ENCODE data around the gene GOLGA6L10. TPM values are rescaled to one million over a fixed set of nuclear protein-coding genes. Genes with fewer than 3 reads are reported as not detected.
"Not testable (repeated sequence)": the region's sequence is repeated elsewhere in the genome, so short reads cannot be mapped to it uniquely, and the experiment has no call there.

Gene GOLGA6L10
- polyA plus RNA-seq, 3 donors = 0.12 TPM; not detected in 2

GRCh38 chr15:82338053-82338452, 11.2 kb downstream of the GOLGA6L10 start:
- H3K4me3 ChIP-seq (replicated peaks in 1 of 3; ENCODE audit: low read depth in 2 of 3, low read length in 3 of 3); intact Hi-C loops (cut with micrococcal nuclease); H3K9me3 ChIP-seq (replicated peaks in 1 of 2; ENCODE audit: control insufficient read depth in 1 of 2, insufficient read depth in 1 of 2, low read length in 2 of 2); H3K27me3 ChIP-seq (ENCODE audit: control insufficient read depth in 2 of 2, insufficient read depth in 2 of 2, low read length in 2 of 2); H3K4me3 Mint-ChIP-seq; H3K4me2 ChIP-seq (replicated peaks; ENCODE audit: extremely low read depth, low read length, poor library complexity, severe bottlenecking); H3K36me3 ChIP-seq (replicated peaks in 1 of 2; ENCODE audit: control insufficient read depth in 1 of 2, insufficient read depth in 2 of 2, low read length in 2 of 2); H3K27ac ChIP-seq (ENCODE audit: low read depth in 1 of 2, low read length in 2 of 2); H3K4me1 Mint-ChIP-seq; H3K27me3 Mint-ChIP-seq (ENCODE audit: low read depth in 3 of 3); H2AFZ ChIP-seq (ENCODE audit: insufficient read depth, low read depth, low read length, poor library complexity, severe bottlenecking); H3K9me3 Mint-ChIP-seq; H3K79me2 ChIP-seq (ENCODE audit: insufficient read depth, low read length); DNase-seq; H4K20me1 ChIP-seq (ENCODE audit: insufficient read depth, low read length); H3K4me1 ChIP-seq (ENCODE audit: control insufficient read depth in 1 of 2, insufficient read depth in 2 of 2, low read length in 2 of 2); H3K36me3 Mint-ChIP-seq; H3K27ac Mint-ChIP-seq; H3K9ac ChIP-seq (ENCODE audit: insufficient read depth, low read length, poor library complexity, severe bottlenecking): not testable (repeated sequence)
- no CpG with 5 or more reads among the region's 11 CpGs for WGBS (ENCODE audit: insufficient coverage)

- intact Hi-C loops (cut with micrococcal nuclease); H3K4me3 ChIP-seq (replicated peaks in 1 of 3; ENCODE audit: low read depth in 2 of 3, low read length in 3 of 3); H2AFZ ChIP-seq (ENCODE audit: insufficient read depth, low read depth, low read length, poor library complexity, severe bottlenecking); H3K36me3 ChIP-seq (replicated peaks in 1 of 2; ENCODE audit: control insufficient read depth in 1 of 2, insufficient read depth in 2 of 2, low read length in 2 of 2); H3K4me2 ChIP-seq (replicated peaks; ENCODE audit: extremely low read depth, low read length, poor library complexity, severe bottlenecking); DNase-seq; H3K27me3 Mint-ChIP-seq (ENCODE audit: low read depth in 3 of 3); H3K9ac ChIP-seq (ENCODE audit: insufficient read depth, low read length, poor library complexity, severe bottlenecking); H3K9me3 Mint-ChIP-seq; H3K27ac Mint-ChIP-seq; H3K27ac ChIP-seq (ENCODE audit: low read depth in 1 of 2, low read length in 2 of 2); H3K4me1 ChIP-seq (ENCODE audit: control insufficient read depth in 1 of 2, insufficient read depth in 2 of 2, low read length in 2 of 2); H3K27me3 ChIP-seq (ENCODE audit: control insufficient read depth in 2 of 2, insufficient read depth in 2 of 2, low read length in 2 of 2); H3K79me2 ChIP-seq (ENCODE audit: insufficient read depth, low read length); H3K9me3 ChIP-seq (replicated peaks in 1 of 2; ENCODE audit: control insufficient read depth in 1 of 2, insufficient read depth in 1 of 2, low read length in 2 of 2); H4K20me1 ChIP-seq (ENCODE audit: insufficient read depth, low read length); H3K36me3 Mint-ChIP-seq; H3K4me1 Mint-ChIP-seq; H3K4me3 Mint-ChIP-seq: not testable (repeated sequence)
- WGBS (ENCODE audit: insufficient coverage) = 95% methylated on average over 2 of the region's 5 CpGs
Observed at GRCh38 chr15:82337051-82337450, 12.2 kb downstream of the GOLGA6L10 start.

DNA sequence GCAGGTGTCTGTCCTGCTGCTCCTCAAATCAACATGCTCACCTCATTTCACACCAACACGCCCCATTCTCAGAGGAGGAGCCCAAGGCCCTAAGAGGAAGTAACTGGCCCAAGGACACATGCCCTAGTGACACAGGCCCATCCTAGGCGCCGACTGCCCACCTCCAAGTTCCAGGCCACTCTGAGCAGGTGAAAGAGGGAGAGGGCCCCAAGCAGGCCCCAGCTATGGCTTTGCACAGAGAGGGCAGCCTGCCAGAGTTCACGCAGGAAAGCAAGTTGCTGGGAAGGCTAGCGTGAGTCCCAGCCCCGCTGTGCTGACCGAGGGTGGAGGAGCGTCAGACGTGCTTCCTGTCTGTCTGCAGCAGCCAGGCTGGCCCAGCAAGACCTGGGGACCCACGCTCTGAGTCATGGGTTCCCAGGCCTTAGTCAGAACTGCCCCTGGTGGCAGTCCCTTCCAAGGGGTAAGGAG, 13.1 kb downstream of the GOLGA6L10 start:
- H2AFZ ChIP-seq (ENCODE audit: insufficient read depth, low read depth, low read length, poor library complexity, severe bottlenecking); H3K4me1 Mint-ChIP-seq; H3K79me2 ChIP-seq (ENCODE audit: insufficient read depth, low read length): not testable (repeated sequence)

DNA sequence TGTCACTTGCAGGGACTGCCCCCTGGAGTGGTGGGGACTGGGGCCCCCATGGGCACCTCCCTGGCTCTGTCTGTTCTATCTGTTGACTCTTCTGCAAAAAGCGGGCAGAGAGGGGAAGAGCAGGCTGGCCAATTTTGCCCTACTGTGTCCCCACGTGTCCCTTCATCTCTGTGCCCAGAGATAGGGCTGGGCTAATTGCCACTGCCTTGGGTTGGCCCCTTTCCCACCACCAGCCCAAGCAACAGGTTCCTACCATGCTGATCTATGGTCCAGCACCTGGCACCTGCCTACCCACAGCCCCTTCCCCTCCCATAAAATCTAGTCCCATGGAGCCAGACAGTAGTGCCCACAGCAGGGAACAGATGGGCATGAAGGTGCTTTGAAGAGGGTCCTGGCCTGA, 14.3 kb downstream of the GOLGA6L10 start:
- H3K4me2 ChIP-seq (replicated peaks; ENCODE audit: extremely low read depth, low read length, poor library complexity, severe bottlenecking); H4K20me1 ChIP-seq (ENCODE audit: insufficient read depth, low read length); H3K4me1 ChIP-seq (ENCODE audit: control insufficient read depth in 1 of 2, insufficient read depth in 2 of 2, low read length in 2 of 2); H3K79me2 ChIP-seq (ENCODE audit: insufficient read depth, low read length); H3K36me3 ChIP-seq (replicated peaks in 1 of 2; ENCODE audit: control insufficient read depth in 1 of 2, insufficient read depth in 2 of 2, low read length in 2 of 2); H3K36me3 Mint-ChIP-seq; H3K9me3 Mint-ChIP-seq; H3K27me3 Mint-ChIP-seq (ENCODE audit: low read depth in 3 of 3); H2AFZ ChIP-seq (ENCODE audit: insufficient read depth, low read depth, low read length, poor library complexity, severe bottlenecking); H3K9me3 ChIP-seq (replicated peaks in 1 of 2; ENCODE audit: control insufficient read depth in 1 of 2, insufficient read depth in 1 of 2, low read length in 2 of 2); intact Hi-C loops (cut with micrococcal nuclease); H3K27me3 ChIP-seq (ENCODE audit: control insufficient read depth in 2 of 2, insufficient read depth in 2 of 2, low read length in 2 of 2); H3K4me3 Mint-ChIP-seq; H3K27ac ChIP-seq (ENCODE audit: low read depth in 1 of 2, low read length in 2 of 2); H3K27ac Mint-ChIP-seq; DNase-seq; H3K4me3 ChIP-seq (replicated peaks in 1 of 3; ENCODE audit: low read depth in 2 of 3, low read length in 3 of 3); H3K9ac ChIP-seq (ENCODE audit: insufficient read depth, low read length, poor library complexity, severe bottlenecking); H3K4me1 Mint-ChIP-seq: not testable (repeated sequence)
- WGBS (ENCODE audit: insufficient coverage) = 71% methylated on average over 1 of the region's 2 CpGs

More for the DNA sequence above, 13.1 kb downstream of the GOLGA6L10 start:
- H3K36me3 ChIP-seq (replicated peaks in 1 of 2; ENCODE audit: control insufficient read depth in 1 of 2, insufficient read depth in 2 of 2, low read length in 2 of 2); H3K9me3 Mint-ChIP-seq; H3K9ac ChIP-seq (ENCODE audit: insufficient read depth, low read length, poor library complexity, severe bottlenecking); H3K4me2 ChIP-seq (replicated peaks; ENCODE audit: extremely low read depth, low read length, poor library complexity, severe bottlenecking); H4K20me1 ChIP-seq (ENCODE audit: insufficient read depth, low read length); H3K27me3 ChIP-seq (ENCODE audit: control insufficient read depth in 2 of 2, insufficient read depth in 2 of 2, low read length in 2 of 2); H3K4me1 ChIP-seq (ENCODE audit: control insufficient read depth in 1 of 2, insufficient read depth in 2 of 2, low read length in 2 of 2); H3K4me3 Mint-ChIP-seq; H3K27ac ChIP-seq (ENCODE audit: low read depth in 1 of 2, low read length in 2 of 2); H3K27me3 Mint-ChIP-seq (ENCODE audit: low read depth in 3 of 3); H3K9me3 ChIP-seq (replicated peaks in 1 of 2; ENCODE audit: control insufficient read depth in 1 of 2, insufficient read depth in 1 of 2, low read length in 2 of 2); H3K4me3 ChIP-seq (replicated peaks in 1 of 3; ENCODE audit: low read depth in 2 of 3, low read length in 3 of 3); H3K36me3 Mint-ChIP-seq; intact Hi-C loops (cut with micrococcal nuclease): not testable (repeated sequence)
- DNase-seq = peak in 1 of 3 donors; percentile 1
- peak overlapping the region in 1 of 7 donors; percentile 84 for H3K27ac Mint-ChIP-seq
- no CpG with 5 or more reads among the region's 10 CpGs for WGBS (ENCODE audit: insufficient coverage)

Data from CD14-positive monocyte (primary cell).